HCT116 (cell line): ENCODE results near the gene ESPN. TPM values are rescaled to one million over a fixed set of nuclear protein-coding genes. Genes with fewer than 3 reads are reported as not detected.
"Not testable (repeated sequence)": the region's sequence is repeated elsewhere in the genome, so short reads cannot be mapped to it uniquely, and the experiment has no call there.

Experiments used
- ATAC-seq: fragments of 200-7000 bp; cut with Tn5 transposase; 2 replicates; pipeline ENCODE4 v1.9.1; 2020; ENCODE audit warnings: mild to moderate bottlenecking, moderate library complexity
- BruUV-seq: library from RNA; stranded (reverse); fragments of 400-500 nt; replicated peaks from 2 replicates; lab custom pipeline; 2021; lab: Mats Ljungman, UMichigan
- CTCF ChIA-PET: fragments of 300-600 bp; sonication (Branson Sonifier 250); formaldehyde crosslinking; loops from one replicate; lab custom pipeline; 2021; ENCODE audit warnings: antibody characterized with exemption; lab: Charles Lee
- POLR2A ChIA-PET: fragments of 300-600, 350-600 bp; sonication (Branson Sonifier 250); formaldehyde crosslinking; loops from one replicate; lab custom pipeline; 2021; ENCODE audit warnings: antibody characterized with exemption; lab: Charles Lee
- RAD21 ChIA-PET, 2 experiments: fragments of 300-600 bp; sonication (Branson Sonifier 250); formaldehyde crosslinking; loops; one replicate each; lab custom pipeline; 2023; ENCODE audit warnings: low total read pairs in 2 of 2; ENCODE audit not compliant: uncharacterized antibody in 2 of 2, unreplicated experiment in 2 of 2, low non-redundant PET in 1 of 2; lab: Charles Lee
- DNase-seq: peaks from one replicate; pipeline ENCODE4 v3.0.0-alpha.2; 2010; ENCODE audit warnings: low read depth, low spot score
- H2AFZ ChIP-seq: fragments of 200-600 bp; shearing (Covaris generic), sonication (generic); 2 replicates; pipeline ENCODE4 v1.6.1; 2017; ENCODE audit warnings: low read depth, mixed run types, mixed read lengths, antibody characterized with exemption, low read length; ENCODE audit not compliant: poor library complexity, severe bottlenecking
- H3K27ac ChIP-seq: 2 replicates; pipeline ENCODE4 v1.5.1; 2012; ENCODE audit warnings: low read depth, low read length
- H3K27me3 ChIP-seq: fragments of 200-600 bp; sonication (generic); 2 replicates; pipeline ENCODE4 v1.6.1; 2016; ENCODE audit warnings: mixed run types, low read length, mixed read lengths; ENCODE audit not compliant: insufficient read depth
- H3K36me3 ChIP-seq, 2 experiments: fragments of 200-500 bp in 1 of 2; fragments of 200-600 bp in 1 of 2; sonication (Bioruptor generic) in 1 of 2; sonication (generic) in 1 of 2; 2 replicates each; pipeline versions ENCODE4 v1.5.1 to v1.6.1; 2014 to 2016; ENCODE audit warnings: low read length in 2 of 2, inconsistent platforms in 1 of 2, mixed read lengths in 1 of 2, mixed run types in 1 of 2; ENCODE audit not compliant: insufficient read depth in 2 of 2, control insufficient read depth in 1 of 2
- H3K4me1 ChIP-seq, 2 experiments: fragments of 200-600 bp in 1 of 2; sonication (generic) in 1 of 2; 2 replicates each; pipeline versions ENCODE4 v1.5.1 to v1.6.1; 2012 to 2017; ENCODE audit warnings: low read length in 2 of 2, inconsistent platforms in 1 of 2, mild to moderate bottlenecking in 1 of 2, mixed read lengths in 1 of 2, mixed run types in 1 of 2, moderate library complexity in 1 of 2; ENCODE audit not compliant: insufficient read depth in 2 of 2, control insufficient read depth in 1 of 2
- H3K4me2 ChIP-seq: fragments of 200-600 bp; sonication (generic); 2 replicates; pipeline ENCODE4 v1.6.1; 2017; ENCODE audit warnings: mixed run types, low read length, mixed read lengths
- H3K4me3 ChIP-seq, 2 experiments: fragments of 200-600 bp in 1 of 2; sonication (generic) in 1 of 2; replicated peaks in 1 of 2; 2 replicates each; pipeline ENCODE4 v1.5.1; 2011 to 2016; ENCODE audit warnings: low read length in 2 of 2, control low read depth in 1 of 2, low read depth in 1 of 2, mild to moderate bottlenecking in 1 of 2, mixed read lengths in 1 of 2, mixed run types in 1 of 2
- H3K79me2 ChIP-seq: fragments of 200-600 bp; sonication (generic); 2 replicates; pipeline ENCODE4 v1.6.1; 2017; ENCODE audit warnings: mild to moderate bottlenecking, mixed run types, low read length, moderate library complexity, mixed read lengths; ENCODE audit not compliant: insufficient read depth
- H3K9ac ChIP-seq: fragments of 200-600 bp; sonication (generic); 2 replicates; pipeline ENCODE4 v1.6.1; 2016; ENCODE audit warnings: low read length, mixed read lengths
- H3K9me2 ChIP-seq: fragments of 200-600 bp; sonication (generic), shearing (Covaris generic); 2 replicates; pipeline ENCODE4 v1.6.1; 2017; ENCODE audit warnings: mixed run types, mild to moderate bottlenecking, moderate library complexity; ENCODE audit not compliant: insufficient read depth
- H3K9me3 ChIP-seq, 2 experiments: fragments of 200-500 bp in 1 of 2; fragments of 200-600 bp in 1 of 2; sonication (Bioruptor generic) in 1 of 2; sonication (generic) in 1 of 2; 2 replicates each; pipeline ENCODE4 v1.6.1; 2014 to 2017; ENCODE audit warnings: low read length in 2 of 2, mixed read lengths in 2 of 2, inconsistent platforms in 1 of 2, low read depth in 1 of 2, mild to moderate bottlenecking in 1 of 2, mixed run types in 1 of 2, moderate library complexity in 1 of 2; ENCODE audit not compliant: control insufficient read depth in 1 of 2, insufficient read depth in 1 of 2
- H4K20me1 ChIP-seq: fragments of 200-600 bp; sonication (generic), shearing (Covaris generic); 2 replicates; pipeline ENCODE4 v1.6.1; 2017; ENCODE audit warnings: mixed run types, mild to moderate bottlenecking, moderate library complexity; ENCODE audit not compliant: insufficient read depth
- CTCF ChIP-seq, 3 experiments: fragments of 200-600 bp in 1 of 3; sonication (generic) in 1 of 3; IDR thresholded peaks in 2 of 3; conservative IDR thresholded peaks in 1 of 3; 2 replicates each; pipeline ENCODE4 v1.5.1; 2012 to 2017; ENCODE audit warnings: low read depth in 2 of 3, low read length in 2 of 3, antibody characterized with exemption in 1 of 3, borderline replicate concordance in 1 of 3, control low read depth in 1 of 3, mild to moderate bottlenecking in 1 of 3, mixed read lengths in 1 of 3, mixed run types in 1 of 3, moderate library complexity in 1 of 3; ENCODE audit not compliant: insufficient read depth in 1 of 3
- POLR2A ChIP-seq: IDR thresholded peaks from 2 replicates; pipeline ENCODE4 v1.7.0; 2011; ENCODE audit warnings: borderline replicate concordance; ENCODE audit not compliant: insufficient read depth, insufficient read length; ENCODE audit errors: extremely low read depth
- POLR2AphosphoS5 ChIP-seq: IDR thresholded peaks from 2 replicates; pipeline ENCODE4 v1.6.1; 2011; ENCODE audit warnings: mild to moderate bottlenecking, low read depth, low read length, moderate library complexity
- intact Hi-C: fragments of 100-400 bp; cut with micrococcal nuclease; formaldehyde crosslinking; loops from 2 replicates; pipeline ENCODE4 v1.10.0; 2022
- total RNA-seq: library from RNA; stranded (reverse); gene quantifications from one replicate; pipeline ENCODE4 v1.2.1, GENCODE V29; 2021; ENCODE audit not compliant: unreplicated experiment

Gene ESPN
- total RNA-seq, 1 experiment from 2014 or later: 114 TPM

GRCh38 chr1:6445062-6445763 lies 20.6 kb downstream of the ESPN start:
- Histone ChIP-seq H2AFZ (no peak overlapping the region), H4K20me1 (no peaks in the 10 kb centered on the region), H3K36me3 (no peaks in the 10 kb centered on the region), H3K9me3 (no peaks in the 10 kb centered on the region), H3K9ac (no peak overlapping the region), H3K4me2 (no peak overlapping the region), H3K27ac (no peak overlapping the region), H3K27me3 (no peaks in the 10 kb centered on the region), H3K9me2 (no peaks in the 10 kb centered on the region), H3K79me2 (no peaks in the 10 kb centered on the region; the same call in 1 of the 2 replicates), H3K4me1 (peaks cover 16 to 56% of the 10 kb centered on the region in 2 experiments), H3K4me3 (no peak overlapping the region)
- POLR2A ChIA-PET: interaction anchor here (0.6 to 1.3 kb wide), 2 partner anchors 25 to 52 kb away, joined by 3 to 4 read pairs; partner anchors contain the start of genes ACOT7 and HES2
- ATAC-seq (peak; percentile 12), DNase-seq (no peak)
- no TSS peak for BruUV-seq
- TF ChIP-seq POLR2AphosphoS5: peak; percentile 13; the same call in 1 of the 2 replicates
- TF ChIP-seq CTCF (IDR thresholded peaks at IDR 0.05 in 2 of 3, conservative IDR thresholded peaks at IDR 0.05 in 1 of 3; ENCODE audit: borderline replicate concordance in 1 of 3, insufficient read depth in 1 of 3, low read depth in 2 of 3, low read length in 2 of 3): peak in 2 of 3 experiments; percentile 66 to 71; a peak in 4 of 6 replicates
- TF ChIP-seq POLR2A: no peak
- intact Hi-C loops: loop anchor here (10.0 kb wide), 1 partner anchor 770 kb away; no protein-coding TSS in a partner anchor
- CTCF ChIA-PET: interaction anchor here (0.5 to 1.7 kb wide), 2 partner anchors 22 to 48 kb away, joined by 4 to 5 read pairs; no protein-coding TSS in a partner anchor
- RAD21 ChIA-PET: no interaction called here

GRCh38 chr1:6445929-6446328 lies 21.4 kb downstream of the ESPN start:
- H4K20me1 ChIP-seq, RAD21 ChIA-PET, H3K79me2 ChIP-seq, H3K9me3 ChIP-seq, H3K9ac ChIP-seq, H2AFZ ChIP-seq, H3K9me2 ChIP-seq, H3K27me3 ChIP-seq, DNase-seq, H3K4me2 ChIP-seq, ATAC-seq, H3K4me3 ChIP-seq, BruUV-seq, H3K36me3 ChIP-seq: not testable (repeated sequence)
- CTCF ChIA-PET: interaction anchor here (1.1 to 1.7 kb wide), 2 partner anchors 23 to 79 kb away, joined by 3 to 4 read pairs; no protein-coding TSS in a partner anchor
- intact Hi-C loops: loop anchor here (10.0 kb wide), 1 partner anchor 769 kb away; no protein-coding TSS in a partner anchor
- peak overlapping the region; percentile 23; the same call in 1 of the 2 replicates for H3K27ac ChIP-seq
- H3K4me1 ChIP-seq: peaks cover 16 to 57% of the 10 kb centered on the region in 2 experiments
- POLR2A ChIA-PET: interaction anchor here (0.6 to 1.3 kb wide), 2 partner anchors 14 to 26 kb away, joined by 3 to 4 read pairs; partner anchors contain the start of gene HES2
